HG02943 (cell line): ENCODE results near the gene CFAP99.

Source experiments
- ATAC-seq: cut with Tn5 transposase; IDR thresholded peaks from one replicate; pipeline ENCODE4 v1.9.1; 2021; ENCODE audit warnings: mild to moderate bottlenecking, low read depth, moderate library complexity; ENCODE audit not compliant: unreplicated experiment

The CFAP99 gene

GRCh38 chr4:2409381-2409783 is 9.4 kb upstream of the CFAP99 start:
- ATAC-seq = no peak

DNA sequence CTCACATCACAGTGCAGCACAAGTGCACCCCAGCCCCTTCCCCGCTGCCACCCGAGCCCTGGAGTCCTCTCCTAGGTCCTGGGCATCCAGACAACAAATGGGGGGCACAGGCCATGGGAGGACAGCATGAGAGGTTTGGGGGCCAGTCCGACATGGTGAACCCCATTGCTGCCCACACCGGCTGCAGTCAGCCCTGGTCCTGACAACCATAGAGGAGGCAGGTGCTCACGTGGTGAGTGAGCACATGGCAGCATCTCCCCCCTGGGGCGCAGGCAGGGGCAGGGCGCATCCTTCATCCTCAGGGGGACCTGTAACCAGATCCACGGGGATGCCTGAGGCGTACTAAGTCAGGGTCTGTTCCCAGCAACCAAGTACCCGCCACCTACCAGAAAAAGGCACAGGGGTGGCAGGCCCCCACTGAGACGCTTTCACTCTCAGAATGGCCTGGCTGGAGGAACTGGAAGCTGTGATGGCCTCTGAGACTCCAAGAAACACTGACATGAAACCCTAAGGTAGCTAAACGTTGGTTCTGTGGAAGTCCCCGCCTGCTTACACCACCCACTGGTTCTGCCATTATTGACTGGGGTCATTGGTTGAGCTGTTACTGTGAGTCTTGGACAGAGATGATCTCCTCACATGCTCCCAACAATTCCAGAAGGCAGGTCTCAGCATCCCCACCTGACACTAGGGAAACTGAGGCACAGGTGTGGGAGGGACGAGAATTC is 6.8 kb upstream of the CFAP99 start:
- no peak for ATAC-seq

GRCh38 chr4:2412534-2412884 is 6.2 kb upstream of the CFAP99 start:
- ATAC-seq = peak; percentile 21

GRCh38 chr4:2412885-2413716 is 5.7 kb upstream of the CFAP99 start:
- ATAC-seq = peak; percentile 57

GRCh38 chr4:2413821-2414610 is 4.7 kb upstream of the CFAP99 start:
- no peak for ATAC-seq

GRCh38 chr4:2415213-2415612 is 3.5 kb upstream of the CFAP99 start:
- no peak for ATAC-seq

DNA sequence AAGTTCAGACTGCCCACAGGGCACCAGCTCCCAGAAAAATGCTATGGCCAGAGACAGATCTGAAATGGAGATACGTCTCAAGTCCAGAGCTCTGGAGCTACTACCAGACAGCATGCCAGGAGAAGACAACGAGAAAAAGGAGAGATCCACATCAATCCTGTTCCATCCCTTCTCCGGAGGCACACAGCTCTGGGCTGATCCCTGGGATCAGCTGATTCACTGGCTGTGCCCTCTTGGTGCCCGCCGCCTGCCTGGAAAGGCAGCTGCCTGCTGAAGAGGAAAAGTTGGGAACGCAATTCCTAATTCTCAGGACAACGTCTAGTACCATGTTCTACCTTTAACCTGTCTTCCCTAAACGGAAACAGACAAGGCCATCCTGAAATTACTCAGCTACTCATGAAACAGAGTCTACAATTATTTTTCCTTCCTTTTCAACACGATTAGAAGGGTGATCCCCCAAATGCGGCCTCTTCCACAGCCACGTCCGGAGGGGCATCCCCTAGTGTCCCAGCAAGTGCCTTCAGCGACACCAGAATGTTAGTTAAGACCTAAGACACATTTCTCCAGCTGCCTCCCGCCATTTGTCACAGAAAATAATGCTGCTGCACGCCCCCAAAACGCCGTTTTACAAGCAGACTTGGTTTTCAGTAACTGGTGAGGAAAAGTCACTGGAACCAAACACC is 2.7 kb upstream of the CFAP99 start:
- no peak for ATAC-seq

- no peak for ATAC-seq
Measured at GRCh38 chr4:2416564-2417225, 2.1 kb upstream of the CFAP99 start.

DNA sequence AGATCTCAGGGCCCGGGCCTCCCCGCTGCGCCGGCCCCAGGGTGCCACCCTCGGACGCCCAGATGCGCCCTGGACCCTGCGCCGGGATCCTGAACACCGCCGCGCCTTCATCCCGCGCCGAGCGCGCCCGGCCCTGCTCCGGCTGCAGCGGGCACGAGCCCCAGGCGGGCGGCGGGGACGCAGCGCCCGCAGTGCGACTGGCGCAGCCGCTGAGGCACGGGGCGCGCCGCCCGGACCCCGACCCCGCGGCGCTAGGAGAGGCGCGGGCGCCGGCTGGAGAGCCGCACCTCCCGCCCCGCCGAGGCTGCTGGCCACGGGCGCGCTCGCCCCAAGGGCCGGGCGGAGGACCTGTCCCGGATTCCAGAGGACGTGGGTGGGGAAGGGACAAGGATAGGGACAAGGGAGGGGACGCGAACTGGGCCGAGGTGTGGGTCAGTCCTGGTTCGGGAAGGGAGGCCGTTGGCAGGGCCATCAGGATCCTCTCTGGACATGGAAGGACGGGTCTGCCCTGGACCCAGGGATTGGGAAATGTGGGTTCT is 1.5 kb upstream of the CFAP99 start:
- ATAC-seq = no peak

DNA sequence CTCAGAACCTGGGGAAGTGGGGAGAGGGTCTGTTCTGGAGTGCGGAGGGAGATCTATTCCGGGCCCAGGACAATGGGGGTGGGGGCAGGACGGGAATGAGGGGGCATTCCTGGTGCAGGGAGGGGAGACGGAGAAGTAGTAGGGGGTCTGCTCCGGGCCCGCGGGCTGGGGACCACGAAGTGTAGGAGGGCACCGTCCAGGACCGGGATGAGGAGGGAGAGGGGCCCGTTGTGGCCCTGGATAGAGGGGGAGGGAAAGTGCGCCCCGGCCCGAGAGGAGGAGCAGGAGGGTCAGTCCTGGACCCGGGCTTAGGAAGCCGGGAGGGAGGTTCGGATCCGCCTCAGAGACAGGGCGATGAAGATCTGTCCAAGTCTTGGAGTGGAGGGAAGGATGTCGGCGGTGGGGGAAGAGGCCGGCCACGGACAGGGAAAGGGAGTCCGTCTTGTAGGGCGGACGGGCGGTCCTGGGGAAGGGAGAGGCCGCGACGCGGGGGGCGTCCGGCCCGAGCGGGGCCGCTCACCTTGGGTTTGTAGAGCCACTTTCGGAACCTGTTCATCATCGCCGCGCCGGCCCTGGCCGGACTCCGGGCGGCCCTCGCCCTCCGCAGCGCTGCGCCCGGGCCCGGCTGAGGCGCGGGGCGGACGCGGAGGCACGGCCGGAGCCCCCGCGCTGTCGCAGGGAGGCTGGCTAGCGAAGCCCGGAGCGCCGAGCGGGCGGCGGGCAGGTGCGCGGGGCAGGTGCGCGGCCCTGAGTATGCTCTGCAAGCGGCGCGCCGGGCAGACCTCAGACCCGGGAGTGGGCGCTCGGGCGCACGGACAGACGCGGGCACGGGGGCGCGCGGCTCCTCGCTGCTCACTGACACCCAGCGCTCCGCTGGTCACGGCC is 748 bp upstream of the CFAP99 start, which contains the start of gene ZFYVE28:
Gene ZFYVE28 (minus strand): TSS at position 881 of the 885 bp plus-strand sequence. CDS start 322 bp downstream, at position 559.
- ATAC-seq = peak; percentile 8

GRCh38 chr4:2419814-2420213 is 1.1 kb downstream of the CFAP99 start:
- no peak for ATAC-seq

DNA sequence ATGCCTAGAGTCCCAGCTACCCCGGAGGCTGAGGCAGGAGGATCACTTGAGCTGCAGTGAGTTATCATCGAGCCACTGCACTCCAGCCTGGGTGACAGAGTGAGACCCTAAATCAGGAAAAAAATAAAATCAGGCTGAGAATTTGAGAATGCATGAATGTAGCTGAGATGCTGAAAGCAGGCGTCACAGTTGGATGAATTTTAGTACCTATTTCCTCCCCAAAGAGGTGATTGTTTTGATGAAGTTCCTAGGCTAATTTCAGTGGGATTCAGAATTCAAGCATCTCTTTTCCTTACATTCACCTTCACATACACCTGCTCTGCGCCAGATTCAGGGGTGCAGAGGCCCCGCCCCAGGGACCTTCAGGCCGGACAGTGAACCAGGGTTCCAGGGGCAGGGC is 3.2 kb downstream of the CFAP99 start:
- no peak for ATAC-seq

GRCh38 chr4:2423066-2423465 is 4.3 kb downstream of the CFAP99 start:
- ATAC-seq = no peak

DNA sequence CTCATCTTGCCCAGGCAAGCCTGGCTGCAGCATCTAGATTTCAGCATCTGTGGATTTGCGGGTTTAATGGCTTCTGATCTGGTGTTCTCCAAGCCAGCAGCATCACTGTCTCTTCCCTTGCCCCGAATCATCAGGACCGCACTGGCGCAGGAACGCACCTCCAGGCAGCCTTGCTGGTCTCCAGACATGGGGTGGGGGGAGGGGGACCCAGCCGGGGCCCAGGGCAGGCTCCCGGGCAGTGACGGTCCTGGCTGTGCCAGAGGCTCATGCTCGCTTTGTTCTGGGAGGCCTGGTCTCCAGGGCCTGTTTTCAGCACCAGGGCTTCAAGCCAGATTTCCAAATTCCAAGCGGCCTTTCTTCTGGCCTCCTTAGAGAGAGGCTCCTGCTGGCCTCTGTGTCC is 4.9 kb downstream of the CFAP99 start:
- ATAC-seq = no peak

- no peak for ATAC-seq
Measured at GRCh38 chr4:2424581-2424980, 5.8 kb downstream of the CFAP99 start.

DNA sequence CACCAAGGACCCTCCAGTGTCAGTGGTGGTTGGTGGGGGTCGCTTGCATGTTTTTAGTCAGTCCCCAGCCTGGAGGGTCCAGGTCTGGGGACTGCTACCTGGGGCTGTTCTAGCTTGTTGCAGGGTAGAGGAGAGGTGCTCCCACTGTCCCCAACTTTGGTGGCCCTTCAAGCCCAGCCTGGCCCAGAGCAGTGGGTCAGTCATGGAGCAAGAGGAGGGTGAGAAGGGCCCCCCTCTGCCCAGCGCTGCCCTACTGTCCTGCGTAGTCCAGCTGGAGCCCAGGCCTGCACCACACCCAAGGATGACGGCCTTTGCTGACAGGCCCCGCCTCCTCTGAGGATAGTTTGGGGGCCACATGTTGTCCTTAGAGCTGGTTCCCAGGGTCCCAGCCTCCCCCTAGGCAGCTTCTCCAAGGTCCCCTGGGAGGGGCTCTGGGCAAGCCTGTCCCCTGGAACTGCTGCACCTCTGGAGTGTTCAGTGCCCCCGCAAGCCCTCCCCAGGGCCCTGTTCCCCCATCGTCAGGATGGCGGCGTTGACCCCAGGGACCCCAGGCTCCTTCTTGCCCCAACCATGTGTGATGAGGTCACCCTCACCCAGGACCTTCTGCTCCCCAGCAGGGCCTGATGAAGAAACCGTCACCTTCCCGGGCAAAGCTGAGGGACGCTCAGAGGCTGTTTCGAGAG is 6.8 kb downstream of the CFAP99 start:
- no peak for ATAC-seq

DNA sequence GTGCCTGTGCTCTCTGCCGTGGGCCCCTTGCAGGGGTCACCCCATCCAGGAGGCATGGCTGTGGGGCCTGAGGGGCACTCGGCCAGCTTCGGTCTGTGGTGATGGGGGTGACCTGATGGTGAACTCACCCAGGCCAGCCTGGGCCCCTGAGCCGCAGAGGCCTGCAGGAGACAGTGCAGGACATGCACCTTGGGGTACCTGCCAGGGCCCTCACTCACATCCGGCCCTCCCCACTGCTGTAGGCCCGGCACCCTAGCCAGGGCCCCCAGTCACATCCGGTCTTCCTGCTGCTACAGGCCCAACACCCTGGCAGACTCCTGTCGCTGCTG is 7.3 kb downstream of the CFAP99 start:
- ATAC-seq = no peak

DNA sequence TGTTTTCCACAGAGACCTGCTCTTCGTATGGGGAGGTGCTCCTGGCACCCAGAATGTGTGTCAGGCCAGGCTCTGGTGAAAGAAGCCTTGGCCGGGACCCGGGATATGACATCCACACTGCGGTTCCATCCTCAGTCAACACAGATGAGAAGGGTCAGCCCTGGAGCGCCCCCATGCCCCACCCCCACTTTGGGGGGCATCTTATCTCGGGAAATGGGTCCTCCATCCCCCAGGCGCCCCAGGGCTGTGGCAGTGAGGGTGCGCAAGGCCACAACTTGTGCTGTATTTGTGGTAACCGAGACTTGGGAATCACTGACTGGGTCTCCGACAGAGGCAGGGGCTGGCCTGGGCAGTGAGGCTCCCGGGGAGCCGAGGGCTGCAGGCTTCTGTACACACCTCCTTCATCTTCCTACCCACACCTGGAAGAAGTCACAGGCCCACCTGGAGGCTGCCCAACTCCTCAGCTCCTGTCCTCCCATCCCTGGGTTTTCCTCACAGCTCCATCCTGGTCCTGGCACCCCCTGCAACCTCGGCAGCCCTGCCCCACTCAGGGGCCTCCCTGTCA is 8.0 kb downstream of the CFAP99 start:
- ATAC-seq = no peak
